ENCODE data around the gene DCBLD2. TPM values are rescaled to one million over a fixed set of nuclear protein-coding genes. Genes with fewer than 3 reads are reported as not detected.

The DCBLD2 gene
- polyA plus RNA-seq, 1 of the 3 experiments (the other 2 are of a cell fraction): 159 TPM

GRCh38 chr3:98769448-98769847, 132.0 kb downstream of the DCBLD2 start (continued):
- TF ChIP-seq TEAD4 (IDR thresholded peaks at IDR 0.05; ENCODE audit: borderline replicate concordance, insufficient read depth) (no peak), SMC3 (IDR thresholded peaks at IDR 0.05; ENCODE audit: low read depth, low read length) (no peak), RAD21 (IDR thresholded peaks at IDR 0.05; ENCODE audit: low read length) (no peak), MXI1 (IDR thresholded peaks at IDR 0.05; ENCODE audit: low read depth, low read length) (no peak), GATA2 (CRISPR knock-in tag; IDR thresholded peaks at IDR 0.05) (no peak), TCF12 (IDR thresholded peaks at IDR 0.05) (no peak), RXRA (IDR thresholded peaks at IDR 0.05; ENCODE audit: borderline replicate concordance, low read depth) (no peak), POLR2AphosphoS5 (IDR thresholded peaks at IDR 0.05; ENCODE audit: low read depth, low read length) (no peak), TAF1 (IDR thresholded peaks at IDR 0.05; ENCODE audit: borderline replicate concordance, low read depth, low read length) (no peak), MEF2A (IDR thresholded peaks at IDR 0.05; ENCODE audit: borderline replicate concordance, low read depth) (no peak), NFIC (IDR thresholded peaks at IDR 0.05; ENCODE audit: borderline replicate concordance) (no peak), YY1 (IDR thresholded peaks at IDR 0.05; ENCODE audit: low read depth) (no peak), SIN3A (IDR thresholded peaks at IDR 0.05; ENCODE audit: borderline replicate concordance, low read depth, low read length) (no peak), NRF1 (IDR thresholded peaks at IDR 0.05; ENCODE audit: low read depth, low read length) (no peak)

GRCh38 chr3:98768961-98769360, 132.5 kb downstream of the DCBLD2 start:
- H3K79me2 ChIP-seq (ENCODE audit: insufficient read depth): peaks cover 36% of the 10 kb centered on the region; the same call in 1 of the 2 replicates
- peaks cover 8% of the 10 kb centered on the region for H3F3A ChIP-seq (replicated peaks; ENCODE audit: insufficient read depth)
- H3K4me1 ChIP-seq (ENCODE audit: control insufficient read depth in 1 of 2, insufficient read depth in 2 of 2, low read depth in 1 of 2, low read length in 1 of 2): peaks cover 6 to 38% of the 10 kb centered on the region in 2 experiments; a peak in 3 of 4 replicates
- H2AFZ ChIP-seq (ENCODE audit: low read depth): no peak overlapping the region
- no peak for DNase-seq
- H3K9me2 ChIP-seq: no peaks in the 10 kb centered on the region
- H3K9ac ChIP-seq: no peak overlapping the region
- H3K4me3 ChIP-seq (ENCODE audit: low read depth in 2 of 2, low read length in 1 of 2): no peak overlapping the region
- no peaks in the 10 kb centered on the region for H3K9me3 ChIP-seq
- TF ChIP-seq GABPA (IDR thresholded peaks at IDR 0.05; ENCODE audit: low read depth) (no peak), CTCF (IDR thresholded peaks at IDR 0.05) (no peak), RCOR1 (IDR thresholded peaks at IDR 0.05; ENCODE audit: low read length) (no peak), TEAD4 (IDR thresholded peaks at IDR 0.05; ENCODE audit: borderline replicate concordance, insufficient read depth) (no peak), POLR2AphosphoS5 (IDR thresholded peaks at IDR 0.05; ENCODE audit: low read depth, low read length) (no peak), JUND (IDR thresholded peaks at IDR 0.05) (no peak), MXI1 (IDR thresholded peaks at IDR 0.05; ENCODE audit: low read depth, low read length) (no peak), ELF1 (IDR thresholded peaks at IDR 0.05) (no peak), FOSL2 (IDR thresholded peaks at IDR 0.05; ENCODE audit: borderline replicate concordance, low read depth) (no peak), GATA2 (CRISPR knock-in tag; IDR thresholded peaks at IDR 0.05) (no peak), SMC3 (IDR thresholded peaks at IDR 0.05; ENCODE audit: low read depth, low read length) (no peak), FOXJ3 (CRISPR knock-in tag; IDR thresholded peaks at IDR 0.05) (no peak), RFX5 (IDR thresholded peaks at IDR 0.05; ENCODE audit: low read length) (no peak), RAD21 (IDR thresholded peaks at IDR 0.05; ENCODE audit: low read length) (no peak), EZH2phosphoT487 (IDR thresholded peaks at IDR 0.05; ENCODE audit: borderline replicate concordance, low read depth) (no peak)
- TF ChIP-seq, protein P1, sequence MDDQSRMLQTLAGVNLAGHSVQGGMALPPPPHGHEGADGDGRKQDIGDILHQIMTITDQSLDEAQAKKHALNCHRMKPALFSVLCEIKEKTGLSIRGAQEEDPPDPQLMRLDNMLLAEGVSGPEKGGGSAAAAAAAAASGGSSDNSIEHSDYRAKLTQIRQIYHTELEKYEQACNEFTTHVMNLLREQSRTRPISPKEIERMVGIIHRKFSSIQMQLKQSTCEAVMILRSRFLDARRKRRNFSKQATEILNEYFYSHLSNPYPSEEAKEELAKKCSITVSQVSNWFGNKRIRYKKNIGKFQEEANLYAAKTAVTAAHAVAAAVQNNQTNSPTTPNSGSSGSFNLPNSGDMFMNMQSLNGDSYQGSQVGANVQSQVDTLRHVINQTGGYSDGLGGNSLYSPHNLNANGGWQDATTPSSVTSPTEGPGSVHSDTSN (IDR thresholded peaks at IDR 0.05): no peak
- peak overlapping the region in 1 of 2 experiments; percentile 58; a peak in 2 of 4 replicates for H3K27ac ChIP-seq (ENCODE audit: low read depth in 2 of 2, low read length in 1 of 2)
- WGBS (ENCODE audit: low lambda C conversion rate): 50% methylated on average over 2 of the region's 2 CpGs
- H3K36me3 ChIP-seq (replicated peaks in 1 of 2; ENCODE audit: control insufficient read depth in 1 of 2, insufficient read depth in 2 of 2, low read length in 1 of 2): peaks cover 5 to 26% of the 10 kb centered on the region in 2 experiments
- no peaks in the 10 kb centered on the region for H3K27me3 ChIP-seq (ENCODE audit: insufficient read depth)
- CTCF ChIA-PET: interaction anchor here (1.5 to 2.4 kb wide), 2 partner anchors 37 to 167 kb away, joined by 4 to 12 read pairs; no protein-coding TSS in a partner anchor
- no peaks in the 10 kb centered on the region for H4K20me1 ChIP-seq (ENCODE audit: insufficient read depth)
- POLR2A ChIA-PET: no interaction called here
- H3K4me2 ChIP-seq: no peak overlapping the region
